CD14-positive monocyte (primary cell): ENCODE data around the gene RSRP1. TPM values are rescaled to one million over a fixed set of nuclear protein-coding genes. Genes with fewer than 3 reads are reported as not detected.

ENCODE experiments used
- DNase-seq, 3 donors: peaks; one replicate each; pipeline ENCODE4 v3.0.0-alpha.2; 2011 to 2022
- H2AFZ ChIP-seq: 2 replicates; pipeline ENCODE4 v1.6.0; 2012; ENCODE audit warnings: mild to moderate bottlenecking, low read depth, low read length, inconsistent platforms; ENCODE audit not compliant: insufficient read depth, poor library complexity, severe bottlenecking
- H3K27ac ChIP-seq, 2 donors: 1 replicate in 1 of 2; 2 replicates in 1 of 2; pipeline ENCODE4 v1.5.1; 2012 to 2013; ENCODE audit warnings: low read length in 2 of 2, control low read depth in 1 of 2, inconsistent platforms in 1 of 2, low read depth in 1 of 2, mild to moderate bottlenecking in 1 of 2
- H3K27me3 ChIP-seq, 2 donors: one replicate each; pipeline versions ENCODE4 v1.6.0 to v1.6.1; 2011 to 2013; ENCODE audit warnings: low read length in 2 of 2; ENCODE audit not compliant: control insufficient read depth in 2 of 2, insufficient read depth in 2 of 2
- H3K36me3 ChIP-seq, 2 donors: replicated peaks in 1 of 2; 1 replicate in 1 of 2; 2 replicates in 1 of 2; pipeline versions ENCODE4 v1.5.1 to v1.6.1; 2012 to 2013; ENCODE audit warnings: low read length in 2 of 2, control low read depth in 1 of 2, inconsistent platforms in 1 of 2, mild to moderate bottlenecking in 1 of 2; ENCODE audit not compliant: insufficient read depth in 2 of 2, control insufficient read depth in 1 of 2
- H3K4me1 ChIP-seq, 2 donors: 1 replicate in 1 of 2; 2 replicates in 1 of 2; pipeline versions ENCODE4 v1.5.1 to v1.6.1; 2012 to 2013; ENCODE audit warnings: low read length in 2 of 2, control low read depth in 1 of 2, inconsistent platforms in 1 of 2, mild to moderate bottlenecking in 1 of 2, moderate library complexity in 1 of 2; ENCODE audit not compliant: insufficient read depth in 2 of 2, control insufficient read depth in 1 of 2
- H3K4me2 ChIP-seq: replicated peaks from 2 replicates; pipeline ENCODE3; 2012; ENCODE audit warnings: low read length, moderate library complexity, mild to moderate bottlenecking; ENCODE audit not compliant: poor library complexity, severe bottlenecking; ENCODE audit errors: extremely low read depth
- H3K4me3 ChIP-seq, 3 experiments: fragments of 200-600 bp in 1 of 3; sonication (generic) in 1 of 3; replicated peaks in 1 of 3; 1 replicate in 2 of 3; 2 replicates in 1 of 3; pipeline ENCODE4 v1.5.1; 2011 to 2013; ENCODE audit warnings: low read length in 3 of 3, mild to moderate bottlenecking in 3 of 3, control low read depth in 2 of 3, low read depth in 2 of 3, inconsistent platforms in 1 of 3, moderate library complexity in 1 of 3
- H3K79me2 ChIP-seq: 2 replicates; pipeline ENCODE4 v1.6.0; 2012; ENCODE audit warnings: mild to moderate bottlenecking, control low read depth, inconsistent platforms, low read length, moderate library complexity; ENCODE audit not compliant: insufficient read depth
- H3K9ac ChIP-seq: 2 replicates; pipeline ENCODE4 v1.6.0; 2017; ENCODE audit warnings: low read length, mild to moderate bottlenecking; ENCODE audit not compliant: insufficient read depth, poor library complexity, severe bottlenecking
- H3K9me3 ChIP-seq, 2 donors: replicated peaks in 1 of 2; 1 replicate in 1 of 2; 2 replicates in 1 of 2; pipeline versions ENCODE4 v1.5.1 to v1.6.1; 2012 to 2013; ENCODE audit warnings: low read length in 2 of 2, control low read depth in 1 of 2; ENCODE audit not compliant: control insufficient read depth in 1 of 2, insufficient read depth in 1 of 2
- H4K20me1 ChIP-seq: 2 replicates; pipeline ENCODE4 v1.6.0; 2012; ENCODE audit warnings: mild to moderate bottlenecking, low read length, control low read depth, moderate library complexity; ENCODE audit not compliant: insufficient read depth
- H3K27ac Mint-ChIP-seq, 7 donors: one replicate each; pipeline ENCODE4 v1.8.0; 2020; ENCODE audit warnings: mild to moderate bottlenecking in 7 of 7, mixed read lengths in 7 of 7, moderate library complexity in 6 of 7, inconsistent platforms in 2 of 7
- H3K27me3 Mint-ChIP-seq, 3 donors: one replicate each; pipeline ENCODE4 v1.8.0; 2021 to 2022; ENCODE audit warnings: low read depth in 3 of 3, mild to moderate bottlenecking in 3 of 3, mixed read lengths in 3 of 3, moderate library complexity in 3 of 3, inconsistent platforms in 1 of 3
- H3K36me3 Mint-ChIP-seq, 2 donors: one replicate each; pipeline ENCODE4 v1.8.0; 2020; ENCODE audit warnings: mixed read lengths in 2 of 2, inconsistent platforms in 1 of 2, mild to moderate bottlenecking in 1 of 2
- H3K4me1 Mint-ChIP-seq: one replicate; pipeline ENCODE4 v1.8.0; 2020; ENCODE audit warnings: mild to moderate bottlenecking, mixed read lengths
- H3K4me3 Mint-ChIP-seq, 2 donors: one replicate each; pipeline ENCODE4 v1.8.0; 2020; ENCODE audit warnings: mild to moderate bottlenecking in 2 of 2, mixed read lengths in 2 of 2, moderate library complexity in 1 of 2
- H3K9me3 Mint-ChIP-seq, 7 donors: one replicate each; pipeline ENCODE4 v1.8.0; 2020 to 2022; ENCODE audit warnings: mixed read lengths in 7 of 7, mild to moderate bottlenecking in 6 of 7, moderate library complexity in 6 of 7, inconsistent platforms in 2 of 7
- CTCF ChIP-seq: fragments of 200-600 bp; IDR thresholded peaks from one replicate; pipeline ENCODE4 v1.8.0; 2022; ENCODE audit warnings: antibody characterized with exemption, mild to moderate bottlenecking
- WGBS: methylation state at CpG from one replicate; pipeline ENCODE4 v1.1.5; 2013; ENCODE audit warnings: missing lambda C conversion rate; ENCODE audit not compliant: insufficient coverage; 5-methylcytosine and 5-hydroxymethylcytosine counted together
- intact Hi-C, 2 donors: fragments of 100-400 bp; cut with micrococcal nuclease; formaldehyde crosslinking; loops; one replicate each; pipeline versions ENCODE4 v1.15.0 to v1.15.1; 2023
- polyA plus RNA-seq, 3 donors: library from polyadenylated mRNA; depleted of rRNA in 1 of 3; unstranded in 2 of 3; stranded (reverse) in 1 of 3; fragments of 300-500 nt in 2 of 3; fragments of >200 nt in 1 of 3; fragmentation: Illumina TruSeq in 2 of 3; gene quantifications; 1 replicate in 2 of 3; 2 replicates in 1 of 3; pipeline ENCODE4 v1.2.3, GENCODE V29; 2012 to 2021

The RSRP1 gene
- polyA plus RNA-seq, 3 donors, result 23.6 to 272 (median 30.2) TPM

- Mint-ChIP-seq H3K4me3 (no peak within 1 kb of the TSS), H3K36me3 (peaks cover 39 to 46% of the 10 kb centered on the region in 2 donors), H3K27me3 (no peaks in the 10 kb centered on the region), H3K9me3 (peaks cover 0 to 2% (median 0%) of the 10 kb centered on the region in 7 donors), H3K4me1 (peaks cover 14% of the 10 kb centered on the region), H3K27ac (no peak within 1 kb of the TSS)
- DNase-seq, result peak; percentile 79 to 91 (median 90)
- under 1% methylated on average over 50 of the region's 54 CpGs for whole genome bisulfite sequencing
- intact Hi-C loops, result no loop called here
- H3K4me3 ChIP-seq, result peak within 1 kb of the TSS; percentile 72 to 88 (median 86)
- H2AFZ ChIP-seq, result peak within 1 kb of the TSS; percentile 70
- H3K4me2 ChIP-seq, result peak within 1 kb of the TSS; percentile 79
- peaks cover 30 to 40% of the 10 kb centered on the region in 2 donors for H3K36me3 ChIP-seq
- no peaks in the 10 kb centered on the region for H3K27me3 ChIP-seq
- TF ChIP-seq CTCF, result no peak
- H3K79me2 ChIP-seq, result peaks cover 82% of the 10 kb centered on the region
- H3K9ac ChIP-seq, result peak within 1 kb of the TSS; percentile 89
- peak within 1 kb of the TSS; percentile 95 to 96 for H3K27ac ChIP-seq
- H3K9me3 ChIP-seq, result no peaks in the 10 kb centered on the region
- H4K20me1 ChIP-seq, result peaks cover 12% of the 10 kb centered on the region
- peaks cover 13 to 30% of the 10 kb centered on the region in 2 donors for H3K4me1 ChIP-seq
These were observed 15.0 kb downstream of the RSRP1 start, which contains the start of gene SYF2 for GRCh38 chr1:25232027-25232865. SYF2 (minus strand) TSS chr1:25232502; CDS start chr1:25232467, 35 bp downstream.

- no peak overlapping the region for H3K4me2 ChIP-seq
- TF ChIP-seq CTCF, result no peak
- H3K9ac ChIP-seq, result no peak overlapping the region
- Mint-ChIP-seq H3K27me3 (peaks cover 0 to 2% (median 0%) of the 10 kb centered on the region in 3 donors), H3K9me3 (no peaks in the 10 kb centered on the region), H3K4me3 (no peak overlapping the region), H3K4me1 (no peaks in the 10 kb centered on the region), H3K27ac (peak overlapping the region in 1 of 7 donors; percentile 44), H3K36me3 (peaks cover 73 to 91% of the 10 kb centered on the region in 2 donors)
- 100% methylated on average over 1 of the region's 3 CpGs for WGBS
- H3K4me3 ChIP-seq, result no peak overlapping the region
- no peaks in the 10 kb centered on the region for H3K9me3 ChIP-seq
- no peak overlapping the region for H2AFZ ChIP-seq
- no peak for DNase-seq
- no peak overlapping the region for H3K27ac ChIP-seq
- no peaks in the 10 kb centered on the region for H3K27me3 ChIP-seq
- H3K79me2 ChIP-seq, result peaks cover 8% of the 10 kb centered on the region
- peaks cover 54% of the 10 kb centered on the region for H4K20me1 ChIP-seq
- no peaks in the 10 kb centered on the region for H3K4me1 ChIP-seq
- intact Hi-C loops, result no loop called here
- peaks cover 75 to 91% of the 10 kb centered on the region in 2 donors for H3K36me3 ChIP-seq
These were observed 23.8 kb downstream of the RSRP1 start for GRCh38 chr1:25223471-25223870.
